ENCODE results near the gene ERCC2. TPM values are rescaled to one million over a fixed set of nuclear protein-coding genes. Genes with fewer than 3 reads are reported as not detected.

ERCC2 gene
- total and polyA plus RNA-seq, 2 of the 8 experiments (the other 6 are each of a cell fraction or from before 2014, with no cell fraction given), result 107 to 117 TPM

- TF ChIP-seq, protein P1, sequence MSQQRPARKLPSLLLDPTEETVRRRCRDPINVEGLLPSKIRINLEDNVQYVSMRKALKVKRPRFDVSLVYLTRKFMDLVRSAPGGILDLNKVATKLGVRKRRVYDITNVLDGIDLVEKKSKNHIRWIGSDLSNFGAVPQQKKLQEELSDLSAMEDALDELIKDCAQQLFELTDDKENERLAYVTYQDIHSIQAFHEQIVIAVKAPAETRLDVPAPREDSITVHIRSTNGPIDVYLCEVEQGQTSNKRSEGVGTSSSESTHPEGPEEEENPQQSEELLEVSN (IDR thresholded peaks at IDR 0.05), result no peak
- TF ChIP-seq POLR2A (IDR thresholded peaks at IDR 0.05; ENCODE audit: control extremely low read depth in 1 of 2, low read depth in 2 of 2, low read length in 2 of 2) (no peak), CHD7 (IDR thresholded peaks at IDR 0.05; ENCODE audit: insufficient replicate concordance, low read length) (no peak), NANOG (IDR thresholded peaks at IDR 0.05; ENCODE audit: insufficient read depth, low read depth, low read length, poor library complexity, severe bottlenecking) (no peak), TCF12 (IDR thresholded peaks at IDR 0.05; ENCODE audit: low read depth, low read length) (no peak), GTF2F1 (IDR thresholded peaks at IDR 0.05; ENCODE audit: borderline replicate concordance, low read depth, low read length) (no peak)
Observed at GRCh38 chr19:45339629-45340028, 30.7 kb downstream of the ERCC2 start (continued).
